Activated CD4-positive, CD25-positive, alpha-beta regulatory T cell treated with anti-CD3 and anti-CD28 coated beads, Interleukin-2, amount 50 U/mL, for 72 hours (primary cell): Measurements from ENCODE around the gene CUX1.
A peak's percentile ranks its signal among the peaks of the same experiment; 100 is the strongest.
"Not testable (repeated sequence)": the region's sequence is repeated elsewhere in the genome, so short reads cannot be mapped to it uniquely, and the experiment has no call there.

Source experiments
- DNase-seq: peaks from one replicate; pipeline ENCODE4 v3.0.0; 2021

Gene CUX1

DNA sequence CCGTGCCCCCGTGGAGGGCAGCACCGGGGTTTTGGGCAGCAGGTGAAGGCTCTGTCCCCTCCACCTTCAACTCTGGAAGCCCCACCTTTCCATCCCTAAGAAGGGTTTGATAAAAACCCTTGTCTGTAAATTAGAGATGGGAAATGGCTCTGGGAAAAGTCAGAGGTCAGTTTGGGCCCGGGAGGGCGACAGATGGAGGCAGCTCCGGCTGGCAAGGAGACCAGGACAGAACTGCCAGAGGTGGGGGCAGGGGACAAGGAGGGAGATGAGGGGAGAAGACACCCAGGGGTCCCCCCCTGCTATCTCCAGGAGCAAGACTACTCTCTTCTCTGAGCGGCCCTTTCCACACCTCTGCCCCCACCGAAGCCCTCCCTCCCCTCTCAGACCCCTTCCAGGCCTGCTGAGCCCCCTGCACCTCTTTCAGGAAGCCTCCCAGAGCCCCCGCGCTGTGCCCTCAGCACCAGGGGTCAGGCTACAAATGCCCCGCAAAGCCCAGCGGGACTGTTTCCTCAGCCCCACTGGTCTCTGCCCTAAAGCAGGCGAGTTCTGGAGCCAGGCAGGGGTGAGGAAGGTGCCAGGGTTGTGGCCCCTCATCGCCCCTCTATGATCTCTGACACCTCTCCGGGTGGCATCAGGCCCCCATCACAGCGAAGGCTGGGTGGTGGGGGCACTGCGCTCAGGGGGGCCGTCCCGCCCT is 468.3 kb downstream of the CUX1 start:
- DNase-seq: no peak

DNA sequence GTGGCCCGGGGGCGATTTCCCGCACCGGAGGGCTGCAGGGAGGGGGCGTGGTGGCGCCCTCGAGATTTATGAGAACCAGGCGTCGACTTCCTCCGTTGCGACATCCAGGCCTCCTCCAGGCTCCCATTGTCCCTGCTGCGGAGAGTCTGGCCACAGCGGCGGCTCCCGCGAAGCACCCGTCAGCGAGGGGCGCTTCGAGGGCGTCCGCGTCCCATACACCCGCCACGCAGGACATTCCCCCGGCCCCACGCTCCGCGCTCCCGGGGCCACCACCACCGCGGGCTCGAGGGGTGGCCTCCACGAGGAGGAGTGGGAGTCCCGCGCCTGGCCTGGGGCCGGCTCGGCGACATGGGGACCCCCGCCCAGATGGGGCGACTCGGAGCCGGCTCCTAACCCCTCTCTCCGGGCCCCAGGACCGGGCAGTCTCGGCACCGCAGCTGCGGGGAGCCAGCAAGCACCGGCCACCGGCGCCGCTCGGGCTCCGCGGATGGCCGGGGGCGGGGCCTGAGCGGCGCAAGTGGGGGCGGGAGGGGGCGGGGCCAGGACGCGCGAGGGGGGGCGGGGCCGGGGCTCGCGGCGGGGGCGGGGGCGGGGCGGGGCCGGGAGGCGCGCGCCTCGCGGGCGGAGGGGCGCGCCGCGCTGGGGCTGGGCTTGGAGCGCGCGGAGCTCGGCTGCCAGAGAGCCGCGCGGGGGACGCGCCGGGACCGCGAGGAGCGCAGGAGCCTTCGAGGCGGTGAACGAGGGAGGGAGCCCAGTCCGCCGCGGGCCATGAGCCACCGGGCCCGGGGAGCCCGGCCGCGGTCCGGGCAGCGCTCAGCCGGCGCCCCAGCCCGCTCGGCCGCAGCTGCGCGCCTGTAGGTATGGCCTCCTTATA is 469.0 kb downstream of the CUX1 start, which contains the start of gene SH2B2:
TSS of gene SH2B2 (plus strand) at position 632 of the 874 bp plus-strand sequence. CDS start 13,683 bp downstream, outside the sequence.
- peak; percentile 55 for DNase-seq

DNA sequence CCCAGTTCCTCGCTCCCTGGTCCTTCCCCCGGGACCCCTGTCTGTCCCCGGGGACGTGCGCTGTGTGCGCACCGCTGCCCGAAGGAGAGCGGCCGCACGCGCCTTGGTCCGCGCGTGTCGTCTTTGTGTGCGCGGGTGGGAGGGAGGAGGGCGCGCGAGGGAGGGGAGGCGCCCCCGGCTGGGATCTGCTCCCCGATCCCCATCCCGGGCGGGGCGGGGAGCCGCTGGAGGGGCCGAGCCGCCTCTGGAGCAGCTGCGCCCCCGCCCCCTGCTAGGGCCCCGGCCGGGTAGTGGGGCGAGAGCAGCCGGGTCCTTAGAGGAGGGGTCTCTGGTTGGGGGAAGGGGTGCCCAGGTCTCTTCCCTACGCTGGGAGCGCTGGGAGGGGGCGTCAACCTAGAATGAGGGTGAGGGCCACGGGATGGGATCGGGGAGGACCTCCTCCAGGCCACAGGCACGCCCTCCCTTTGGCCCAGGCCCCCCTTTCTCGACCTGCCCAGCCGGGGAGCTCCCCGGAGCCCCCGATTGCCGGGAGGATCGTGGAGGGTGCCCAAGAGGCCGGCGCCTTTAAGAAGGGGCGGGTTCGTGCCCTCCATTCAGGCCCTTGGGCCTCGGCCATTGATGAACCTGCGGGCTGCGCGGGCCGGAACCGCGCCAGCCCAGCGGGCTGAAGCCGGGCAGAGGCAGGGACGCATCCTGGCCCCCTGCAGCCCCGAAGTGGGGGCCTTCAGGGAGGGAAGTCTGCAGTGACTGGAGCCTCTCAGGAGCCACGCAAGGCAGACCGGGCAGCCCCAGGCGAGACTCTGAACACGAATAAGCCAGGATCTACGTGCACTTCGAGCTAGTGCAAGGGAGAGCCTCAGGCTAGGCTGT is 469.9 kb downstream of the CUX1 start:
- DNase-seq: no peak

DNA sequence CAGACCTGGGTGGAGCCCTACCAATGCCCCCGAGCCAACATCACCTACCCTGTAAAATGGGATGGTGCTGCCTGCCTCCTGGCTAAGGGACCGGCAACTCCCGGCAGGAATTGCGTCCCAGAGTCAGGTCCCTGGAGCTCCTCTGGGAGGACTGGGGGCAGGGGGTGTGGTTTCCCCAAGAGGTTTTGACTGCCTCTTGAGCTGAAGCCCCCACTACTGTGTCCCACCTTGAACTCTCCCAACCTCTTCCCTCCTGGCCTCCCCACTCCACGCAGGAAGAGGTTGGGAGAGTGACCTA is 470.5 kb downstream of the CUX1 start:
- no peak for DNase-seq

DNA sequence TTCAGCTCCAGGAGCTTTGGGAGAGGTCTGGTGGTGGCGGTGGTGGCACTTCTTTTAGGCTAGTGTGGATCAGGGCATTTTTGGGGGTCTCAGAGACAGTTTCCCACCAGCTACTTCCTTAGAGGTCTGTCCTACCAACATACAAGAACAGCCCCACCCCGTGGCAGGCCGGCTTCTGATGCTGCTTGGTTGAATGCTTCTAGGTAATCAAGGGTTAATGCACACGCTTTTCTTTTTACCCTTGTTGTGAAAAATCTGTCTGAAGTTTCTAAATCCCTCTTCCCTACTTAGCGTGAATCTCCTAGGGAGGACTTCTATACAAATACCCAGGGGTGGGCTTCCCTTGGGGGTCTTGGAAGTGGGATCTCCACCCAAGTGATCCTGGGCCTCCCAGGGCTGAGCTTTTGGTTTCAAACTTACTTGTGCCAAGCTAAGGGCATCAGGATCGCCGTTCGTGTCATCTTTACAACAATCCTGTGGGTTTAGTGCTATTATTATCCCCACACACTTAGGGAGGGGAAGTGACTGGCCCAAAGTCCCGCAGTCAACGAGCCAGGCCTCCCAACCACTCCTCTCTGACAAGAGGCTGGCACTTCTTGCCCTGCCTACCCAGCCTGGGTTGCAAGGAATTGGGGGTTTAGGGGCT is 471.0 kb downstream of the CUX1 start:
- no peak for DNase-seq

DNA sequence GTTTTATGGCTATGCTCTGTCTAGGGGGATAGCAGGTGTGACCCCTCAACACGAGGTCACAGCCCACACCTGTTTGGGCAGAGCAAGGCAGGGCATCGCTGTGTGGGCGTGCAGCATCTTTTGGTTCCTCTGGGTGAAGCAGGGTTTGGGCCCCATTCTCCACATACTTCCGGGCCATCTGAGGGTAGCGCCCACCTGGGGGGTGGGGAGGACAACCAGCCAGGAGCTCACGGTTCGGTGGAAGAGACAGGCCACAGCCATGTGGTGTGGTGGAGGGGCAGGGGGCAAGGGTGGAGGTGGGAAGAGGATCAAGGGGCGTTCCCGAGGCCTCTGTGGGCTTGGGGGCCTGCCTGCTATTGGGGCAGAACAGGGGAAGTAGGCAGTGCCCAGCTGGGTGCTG is 471.6 kb downstream of the CUX1 start:
- no peak for DNase-seq

DNA sequence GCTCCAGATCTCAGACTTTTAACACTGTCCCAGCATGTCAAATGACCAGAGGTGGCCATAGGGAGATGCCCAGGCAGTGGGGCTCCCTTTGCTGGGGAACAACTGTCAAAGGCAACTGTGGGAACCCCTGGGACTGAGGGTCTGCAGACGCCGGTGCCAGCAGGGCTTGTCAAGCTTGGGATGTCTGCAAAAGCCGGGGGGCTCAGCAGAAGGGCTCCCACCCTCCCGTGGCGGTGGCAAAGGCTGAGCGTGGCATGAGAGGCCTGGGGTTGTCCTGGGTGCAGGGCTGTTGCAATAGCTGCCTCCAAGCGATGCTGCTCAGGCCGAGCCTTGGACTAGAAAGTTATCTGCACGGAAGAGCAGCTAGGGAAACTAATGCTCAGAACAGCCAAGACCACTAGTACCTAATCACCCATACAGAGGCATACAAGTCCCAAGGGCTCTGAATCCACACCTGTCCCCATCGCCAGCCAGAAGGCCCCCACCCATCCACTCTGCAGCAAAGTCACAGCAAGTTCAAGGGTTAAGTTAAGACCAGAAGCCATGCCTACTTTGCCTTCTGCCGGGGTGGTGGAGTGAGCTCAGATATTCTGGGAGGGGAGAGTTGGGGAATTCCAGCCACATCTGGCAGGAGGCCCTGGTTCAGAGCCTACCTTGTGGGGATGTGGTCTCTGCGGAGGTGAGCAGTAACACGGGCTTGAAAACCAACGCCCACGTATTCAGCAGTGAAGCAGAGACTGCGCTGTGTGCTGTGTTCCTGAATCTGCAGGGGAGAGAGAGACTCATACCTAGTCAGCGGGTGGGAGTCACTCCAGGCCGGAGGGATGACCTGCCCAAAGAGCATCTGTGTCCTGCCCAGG is 473.9 kb downstream of the CUX1 start:
- DNase-seq: no peak

DNA sequence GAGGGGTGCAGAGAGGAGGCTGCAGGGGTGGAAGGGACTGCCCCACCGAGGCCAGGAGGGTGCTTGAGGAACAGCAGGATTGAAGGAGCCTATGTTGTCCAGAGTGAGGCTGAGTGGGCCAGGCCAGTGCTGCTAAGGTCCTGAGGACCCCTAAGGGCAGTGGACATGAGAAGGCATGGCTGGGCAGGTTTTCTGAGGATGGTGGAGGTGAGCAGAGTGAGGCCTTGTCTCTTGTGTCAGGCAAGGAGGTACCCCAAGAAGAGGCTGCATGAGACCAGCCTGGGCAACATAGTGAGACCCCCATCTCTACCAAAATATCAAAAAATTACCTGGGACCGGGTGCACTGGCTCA is 474.5 kb downstream of the CUX1 start:
- no peak for DNase-seq

DNA sequence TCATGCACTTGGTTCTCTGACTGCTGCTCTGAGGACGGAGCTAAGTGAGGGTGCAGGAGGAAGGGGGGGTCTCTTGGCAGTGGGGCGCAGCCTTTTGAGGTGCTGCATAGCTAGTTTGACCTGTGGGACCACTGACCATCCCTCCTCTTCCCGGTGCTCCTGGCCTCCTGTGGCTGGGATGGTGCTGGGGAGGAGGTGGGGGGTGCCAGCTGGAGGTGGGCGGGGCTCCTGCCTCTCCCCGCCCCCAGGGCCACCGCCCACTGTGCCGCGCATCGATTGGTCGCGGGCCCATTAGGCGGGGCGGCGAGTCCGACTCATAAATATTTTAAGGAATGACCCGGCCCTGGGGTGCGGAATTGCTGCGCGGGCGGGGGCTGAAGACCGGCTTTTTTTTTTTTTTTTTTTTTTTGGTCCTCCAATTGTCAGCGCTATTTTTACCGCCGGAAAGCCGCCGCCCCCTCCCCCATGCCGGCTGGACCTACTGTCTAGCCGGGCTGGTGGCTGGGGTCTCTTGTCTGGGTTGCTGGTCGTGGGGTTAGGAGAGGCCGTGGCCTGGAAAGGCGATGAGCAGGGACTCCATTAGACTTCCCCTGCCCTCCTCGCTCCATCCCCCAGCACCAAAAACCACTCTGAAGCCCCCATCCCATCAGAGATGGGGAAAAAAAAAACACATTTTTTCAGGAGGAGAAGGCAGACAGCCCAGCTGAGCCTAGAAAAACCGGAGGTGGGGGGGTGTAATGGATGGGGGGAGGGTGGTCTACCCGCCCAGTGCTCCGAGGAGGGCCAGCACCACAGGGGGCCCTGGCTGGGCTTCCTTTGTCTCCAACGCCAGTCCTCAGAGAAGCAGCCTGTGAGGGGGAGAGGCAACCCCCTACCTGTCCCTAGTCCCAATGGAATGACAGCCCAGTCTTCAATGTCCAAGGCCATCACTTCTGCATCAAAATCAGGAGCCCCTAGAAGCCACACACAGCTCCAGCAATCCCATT is 475.7 kb downstream of the CUX1 start:
- no peak for DNase-seq

DNA sequence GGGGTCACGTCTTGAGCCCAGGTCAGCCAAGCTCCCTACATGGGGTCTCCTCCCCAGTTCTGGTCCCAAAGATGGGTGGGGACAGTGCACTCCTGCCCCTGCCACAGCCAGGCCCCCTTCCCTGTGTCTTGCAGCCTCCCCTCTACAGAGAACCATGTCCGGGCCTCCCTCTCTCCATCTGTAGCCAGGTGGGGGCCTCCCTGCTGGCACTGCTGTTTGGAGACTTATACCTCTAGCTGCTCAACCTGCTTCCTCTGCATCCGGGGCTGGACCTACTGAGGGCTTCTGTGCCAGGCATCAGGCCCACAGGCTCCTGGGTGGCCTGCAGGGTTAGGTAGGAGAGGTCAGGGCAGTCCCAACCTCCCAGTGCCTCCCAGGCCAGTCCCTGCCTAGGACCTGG is 477.2 kb downstream of the CUX1 start:
- DNase-seq: no peak

DNA sequence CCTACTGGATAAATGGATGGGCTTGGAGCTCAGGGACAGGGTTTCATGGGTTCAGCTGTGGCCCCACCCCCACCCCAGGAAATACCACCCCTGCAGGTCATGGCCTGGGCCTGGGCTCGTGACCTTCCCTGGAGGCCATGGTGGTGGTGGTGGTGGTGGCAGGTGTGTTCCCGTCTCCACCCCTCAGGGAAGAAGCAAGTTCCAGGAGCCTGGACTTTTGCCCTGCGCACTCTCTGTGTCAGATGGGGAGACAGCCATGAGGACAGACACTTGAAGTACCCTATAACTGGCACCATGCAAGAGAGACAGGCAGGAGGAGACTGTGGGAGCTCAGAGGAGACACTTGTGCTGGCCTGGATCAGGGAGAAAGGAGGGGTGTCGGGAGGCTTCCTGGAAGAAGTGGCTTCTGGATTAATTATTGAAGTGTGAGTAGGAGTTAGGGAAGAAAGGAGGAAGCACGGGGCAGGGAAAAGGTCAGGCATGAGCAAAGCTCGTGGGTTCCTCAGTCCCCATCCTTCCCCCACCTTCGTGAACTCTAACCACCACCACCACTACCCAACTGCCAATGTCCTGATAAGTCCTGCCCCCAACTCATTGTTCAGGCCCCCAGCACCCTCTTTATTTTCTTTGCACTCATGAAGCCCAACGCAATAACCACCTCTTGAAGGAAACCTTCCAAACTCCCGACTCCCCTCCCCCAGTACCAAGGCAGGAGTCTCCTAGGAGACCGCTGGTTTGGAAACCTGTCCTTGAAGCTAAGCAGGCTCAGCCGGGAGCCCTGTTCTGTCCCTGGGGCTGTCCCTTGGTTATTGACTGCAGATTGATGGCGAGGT is 478.1 kb downstream of the CUX1 start:
- DNase-seq: no peak

DNA sequence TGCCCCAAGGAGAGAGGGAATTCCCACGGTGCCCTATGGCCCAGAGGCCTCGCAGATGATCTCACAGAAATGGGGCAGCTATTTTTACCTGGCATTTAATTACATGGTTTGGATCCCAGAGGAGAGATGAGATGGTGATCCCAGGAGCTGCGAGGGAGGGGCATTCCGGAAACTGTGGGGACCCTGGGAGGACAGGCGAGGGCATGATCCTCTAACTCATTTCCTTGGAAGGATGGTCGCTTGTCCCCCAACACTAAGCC is 478.7 kb downstream of the CUX1 start:
- DNase-seq: no peak

DNA sequence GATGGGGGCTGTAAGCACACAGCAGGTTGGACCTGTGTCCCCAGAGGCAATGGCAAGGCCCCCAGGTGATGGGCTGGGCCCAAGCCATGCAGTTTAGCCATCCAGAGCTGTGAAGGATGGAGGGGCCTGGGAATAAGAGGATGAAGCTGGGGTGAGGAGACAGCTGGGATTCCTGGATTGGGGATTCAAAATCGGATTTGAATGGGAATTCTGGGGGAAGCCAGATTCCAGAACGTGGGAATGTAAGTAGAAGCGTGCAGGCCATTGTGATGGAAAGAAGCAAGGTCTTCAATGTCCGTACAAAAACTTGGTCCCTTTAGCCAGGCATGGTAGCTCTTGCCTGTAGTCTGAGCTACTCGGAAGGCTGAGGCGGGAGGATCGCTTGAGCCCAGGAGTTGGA is 479.1 kb downstream of the CUX1 start:
- no peak for DNase-seq

DNA sequence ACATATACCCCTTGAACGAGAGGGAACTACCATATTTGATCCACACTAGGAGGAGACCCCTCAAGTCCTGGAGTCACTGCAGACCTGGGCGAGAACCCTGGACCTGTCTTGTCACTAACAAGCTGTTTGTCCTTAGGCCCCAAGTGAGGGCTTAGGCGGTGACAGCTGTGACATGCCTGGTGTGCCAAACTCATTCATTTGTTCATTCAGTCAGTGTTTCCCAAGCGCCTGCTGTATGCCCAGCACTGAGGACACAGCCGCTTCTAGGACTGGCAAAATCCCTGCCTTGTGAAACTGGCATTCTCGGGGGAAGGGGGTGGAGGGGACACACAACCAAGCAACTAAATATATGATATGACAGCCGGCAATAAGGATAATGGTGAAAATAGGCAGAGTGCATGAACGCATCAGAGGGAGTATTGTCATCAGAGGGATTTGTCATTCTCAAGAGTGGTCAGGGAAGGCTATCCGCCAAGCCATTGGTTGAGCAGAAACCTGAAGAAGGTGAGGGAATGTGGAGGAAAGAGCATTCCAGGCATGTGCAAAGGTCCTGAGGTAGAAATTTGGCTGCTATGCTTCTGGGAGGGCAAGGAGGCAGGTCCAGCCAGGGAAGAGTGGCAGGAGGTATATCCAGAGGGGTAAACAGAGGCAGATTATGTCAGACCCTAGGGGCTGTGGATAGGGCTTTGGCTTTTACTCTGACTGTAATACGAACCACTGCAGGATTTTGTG is 480.2 kb downstream of the CUX1 start:
- DNase-seq: no peak

DNA sequence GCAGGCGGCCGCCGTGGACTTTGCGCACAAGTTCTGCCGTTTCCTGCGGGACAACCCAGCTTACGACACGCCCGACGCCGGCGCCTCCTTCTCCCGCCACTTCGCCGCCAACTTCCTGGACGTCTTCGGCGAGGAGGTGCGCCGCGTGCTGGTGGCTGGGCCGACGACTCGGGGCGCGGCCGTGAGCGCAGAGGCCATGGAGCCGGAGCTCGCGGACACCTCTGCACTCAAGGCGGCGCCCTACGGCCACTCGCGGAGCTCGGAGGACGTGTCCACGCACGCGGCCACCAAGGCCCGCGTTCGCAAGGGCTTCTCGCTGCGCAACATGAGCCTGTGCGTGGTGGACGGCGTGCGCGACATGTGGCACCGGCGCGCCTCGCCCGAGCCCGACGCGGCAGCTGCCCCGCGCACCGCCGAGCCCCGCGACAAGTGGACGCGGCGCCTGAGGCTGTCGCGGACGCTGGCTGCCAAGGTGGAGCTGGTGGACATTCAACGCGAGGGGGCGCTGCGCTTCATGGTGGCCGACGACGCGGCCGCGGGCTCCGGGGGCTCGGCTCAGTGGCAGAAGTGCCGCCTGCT is 483.3 kb downstream of the CUX1 start:
- DNase-seq: no peak

DNA sequence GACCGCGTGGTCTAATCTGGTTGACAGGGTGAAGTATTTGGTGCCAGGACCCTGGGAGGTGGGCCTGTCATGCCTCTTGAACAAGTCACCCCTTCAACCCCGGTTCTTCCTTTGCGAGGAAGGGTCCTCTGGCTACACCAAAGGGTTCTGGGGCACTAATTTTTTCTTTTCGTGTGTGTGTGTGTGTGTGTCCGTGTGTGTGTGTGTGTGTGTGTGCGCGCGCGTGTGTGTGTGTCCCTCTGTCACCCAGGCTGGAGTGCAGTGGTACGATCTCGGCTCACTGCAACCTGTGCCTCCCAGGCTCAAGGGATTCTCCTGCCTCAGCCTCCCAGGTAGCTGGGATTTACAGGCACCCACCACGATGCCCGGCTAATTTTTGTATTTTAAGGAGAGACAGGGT is 483.9 kb downstream of the CUX1 start:
- not testable (repeated sequence) for DNase-seq

DNA sequence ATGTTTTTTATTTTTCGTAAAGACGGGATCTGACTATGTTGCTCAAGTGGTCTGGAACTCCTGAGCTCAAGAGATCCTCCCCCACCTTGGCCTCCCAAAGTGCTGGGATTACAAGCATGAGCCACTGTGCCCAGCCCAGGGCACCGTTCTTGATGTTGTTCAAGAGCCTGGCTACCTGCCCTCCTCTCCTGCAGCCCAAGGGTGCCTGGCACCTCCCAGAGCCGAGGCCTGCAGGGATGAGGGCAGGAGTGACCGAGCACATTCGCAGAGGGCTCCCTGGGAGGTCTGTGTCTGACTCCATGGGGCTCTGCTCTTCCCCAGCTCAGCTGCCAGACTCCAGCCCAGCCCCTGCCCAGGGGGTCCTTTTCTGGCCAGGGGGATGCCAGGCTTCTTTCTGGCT is 484.6 kb downstream of the CUX1 start:
- DNase-seq: no peak

DNA sequence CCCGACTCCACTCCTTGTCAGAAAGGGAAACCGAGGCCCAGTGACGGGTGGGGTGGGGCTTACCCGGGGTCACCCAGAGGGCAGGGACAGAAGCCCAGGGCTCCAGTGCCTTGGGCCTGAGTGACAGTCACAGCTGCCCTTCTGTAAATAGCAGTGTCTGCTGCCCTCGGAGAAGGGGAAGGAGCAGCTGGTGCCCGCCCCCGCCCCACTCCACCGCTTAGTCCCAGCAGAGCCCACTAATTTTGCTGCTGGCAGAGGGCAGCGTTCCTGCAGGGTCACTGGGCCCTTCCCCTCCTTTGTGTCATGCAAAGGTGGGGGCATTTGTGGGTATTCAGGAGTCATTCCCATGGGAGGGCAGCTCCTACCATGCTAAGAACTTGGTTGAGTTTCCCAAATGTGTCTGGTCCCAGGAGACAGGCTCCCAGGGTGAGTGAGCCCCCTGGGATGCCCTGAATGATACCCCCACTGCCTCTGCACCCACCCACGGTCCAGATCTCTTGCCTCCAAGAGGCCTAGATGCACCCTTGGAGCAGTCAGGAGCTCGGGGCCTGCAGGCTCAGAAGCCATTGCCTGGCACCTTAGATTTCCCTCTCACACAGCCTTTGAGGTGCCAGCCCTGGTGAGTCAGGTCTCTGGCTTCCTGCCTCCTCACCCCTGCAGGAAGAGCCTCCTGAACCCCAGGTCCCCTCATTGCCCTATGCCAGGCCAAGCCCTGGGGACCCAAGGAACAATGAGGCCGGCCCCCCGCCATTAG is 486.4 kb downstream of the CUX1 start:
- DNase-seq: no peak
